HG03039 (cell line): Measurements from ENCODE around the gene EEF1E1.
"Not testable (repeated sequence)": the region's sequence is repeated elsewhere in the genome, so short reads cannot be mapped to it uniquely, and the experiment has no call there.

Experiments used
- ATAC-seq: cut with Tn5 transposase; IDR thresholded peaks from one replicate; pipeline ENCODE4 v1.9.1; 2021; ENCODE audit warnings: mild to moderate bottlenecking, moderate library complexity; ENCODE audit not compliant: unreplicated experiment

EEF1E1 gene

GRCh38 chr6:8064638-8065518 lies 37.5 kb downstream of the EEF1E1 start:
- ATAC-seq = no peak

- peak; percentile 76 for ATAC-seq
These were observed 38.3 kb downstream of the EEF1E1 start, which contains the start of gene BLOC1S5 for GRCh38 chr6:8063761-8064637. TSS of gene BLOC1S5 (minus strand) at chr6:8064389. CDS start at chr6:8064376, 13 bp downstream.

- no peak for ATAC-seq
These were observed 40.6 kb downstream of the EEF1E1 start for GRCh38 chr6:8061736-8062135.

- no peak for ATAC-seq
These were observed 42.0 kb downstream of the EEF1E1 start for GRCh38 chr6:8060346-8060745.

GRCh38 chr6:8059129-8059528 lies 43.2 kb downstream of the EEF1E1 start:
- no peak for ATAC-seq

- no peak for ATAC-seq
These were observed 44.6 kb downstream of the EEF1E1 start for GRCh38 chr6:8057793-8058192.

- no peak for ATAC-seq
These were observed 45.1 kb downstream of the EEF1E1 start for GRCh38 chr6:8057263-8057662.

GRCh38 chr6:8054276-8054675 lies 48.1 kb downstream of the EEF1E1 start:
- no peak for ATAC-seq

- ATAC-seq = no peak
These were observed 54.6 kb downstream of the EEF1E1 start for GRCh38 chr6:8047541-8048292.

- not testable (repeated sequence) for ATAC-seq
These were observed 56.6 kb downstream of the EEF1E1 start for GRCh38 chr6:8045769-8046168.

GRCh38 chr6:8043221-8043620 lies 59.1 kb downstream of the EEF1E1 start:
- no peak for ATAC-seq

GRCh38 chr6:8041913-8042583 lies 60.3 kb downstream of the EEF1E1 start:
- ATAC-seq = no peak

GRCh38 chr6:8034107-8034506 lies 68.2 kb downstream of the EEF1E1 start:
- not testable (repeated sequence) for ATAC-seq

- ATAC-seq = no peak
These were observed 71.4 kb downstream of the EEF1E1 start for GRCh38 chr6:8030920-8031319.
